Endothelial cell (in vitro differentiated cells): ENCODE data around the gene GRB10. TPM values are rescaled to one million over a fixed set of nuclear protein-coding genes. Genes with fewer than 3 reads are reported as not detected.

Experiments
- DNase-seq: peaks from one replicate; pipeline ENCODE4 v3.0.0; 2021; ENCODE audit warnings: low spot score
- H3K27ac Mint-ChIP-seq: one replicate; pipeline ENCODE4 v1.8.0; 2021; ENCODE audit warnings: mixed read lengths, inconsistent platforms; ENCODE audit not compliant: unreplicated experiment
- H3K27me3 Mint-ChIP-seq: one replicate; pipeline ENCODE4 v1.8.0; 2021; ENCODE audit warnings: mild to moderate bottlenecking, moderate library complexity, mixed read lengths, inconsistent platforms; ENCODE audit not compliant: unreplicated experiment
- H3K36me3 Mint-ChIP-seq: one replicate; pipeline ENCODE4 v1.8.0; 2021; ENCODE audit warnings: mild to moderate bottlenecking, low read depth, mixed read lengths, inconsistent platforms; ENCODE audit not compliant: unreplicated experiment
- H3K4me1 Mint-ChIP-seq: one replicate; pipeline ENCODE4 v1.8.0; 2021; ENCODE audit warnings: mild to moderate bottlenecking, mixed read lengths, inconsistent platforms; ENCODE audit not compliant: unreplicated experiment
- H3K4me3 Mint-ChIP-seq: one replicate; pipeline ENCODE4 v1.8.0; 2021; ENCODE audit warnings: mild to moderate bottlenecking, mixed read lengths, inconsistent platforms; ENCODE audit not compliant: unreplicated experiment
- H3K9me3 Mint-ChIP-seq: one replicate; pipeline ENCODE4 v1.8.0; 2021; ENCODE audit warnings: mixed read lengths, inconsistent platforms; ENCODE audit not compliant: unreplicated experiment
- CTCF ChIP-seq: fragments of 200-600 bp; sonication (generic); IDR thresholded peaks from one replicate; pipeline ENCODE4 v1.5.0; 2021; ENCODE audit warnings: antibody characterized with exemption; ENCODE audit not compliant: unreplicated experiment
- total RNA-seq: library from RNA; stranded (reverse); fragmentation: NEBNext Ultra II Directional; extraction: Animal tissue kit (Norgen Biotek cat#: 25700); gene quantifications from one replicate; pipeline ENCODE4 v1.2.1, GENCODE V29; 2021; ENCODE audit not compliant: unreplicated experiment

GRB10 gene
- total RNA-seq, 1 donor from 2014 or later = 164 TPM

- H3K9me3 Mint-ChIP-seq = no peaks in the 10 kb centered on the region
- TF ChIP-seq CTCF = no peak
- H3K4me1 Mint-ChIP-seq = peaks cover 35% of the 10 kb centered on the region
- peaks cover 5% of the 10 kb centered on the region for H3K27me3 Mint-ChIP-seq
- H3K4me3 Mint-ChIP-seq = no peak overlapping the region
- no peak for DNase-seq
- peaks cover 40% of the 10 kb centered on the region for H3K36me3 Mint-ChIP-seq
- no peak overlapping the region for H3K27ac Mint-ChIP-seq
Observed at GRCh38 chr7:50662041-50662694, 120.5 kb downstream of the GRB10 start.

- H3K27me3 Mint-ChIP-seq = peaks cover 5% of the 10 kb centered on the region
- TF ChIP-seq CTCF = no peak
- H3K27ac Mint-ChIP-seq = no peak overlapping the region
- H3K9me3 Mint-ChIP-seq = no peaks in the 10 kb centered on the region
- no peak overlapping the region for H3K4me3 Mint-ChIP-seq
- DNase-seq = no peak
- peaks cover 44% of the 10 kb centered on the region for H3K36me3 Mint-ChIP-seq
- H3K4me1 Mint-ChIP-seq = peaks cover 39% of the 10 kb centered on the region
Observed at GRCh38 chr7:50661345-50662040, 121.2 kb downstream of the GRB10 start.

- no peak for DNase-seq
- Mint-ChIP-seq H3K36me3 (peaks cover 45% of the 10 kb centered on the region), H3K27me3 (peaks cover 6% of the 10 kb centered on the region), H3K4me3 (no peak overlapping the region), H3K9me3 (no peaks in the 10 kb centered on the region), H3K4me1 (peaks cover 46% of the 10 kb centered on the region), H3K27ac (no peak overlapping the region)
- TF ChIP-seq CTCF = no peak
Observed at GRCh38 chr7:50660830-50661175, 121.9 kb downstream of the GRB10 start.

GRCh38 chr7:50660040-50660829 is 122.5 kb downstream of the GRB10 start:
- Mint-ChIP-seq H3K27ac (peak overlapping the region; percentile 57), H3K36me3 (peaks cover 51% of the 10 kb centered on the region)

More at GRCh38 chr7:50660040-50660829, 122.5 kb downstream of the GRB10 start:
- Mint-ChIP-seq H3K9me3 (no peaks in the 10 kb centered on the region), H3K4me1 (peaks cover 49% of the 10 kb centered on the region), H3K4me3 (peak overlapping the region; percentile 76), H3K27me3 (peaks cover 10% of the 10 kb centered on the region)
- no peak for TF ChIP-seq CTCF
- no peak for DNase-seq
